HepG2 (cell line): ENCODE measurements around the gene NKAIN2.

Experiments
- FOXJ3 ChIP-seq: sonication (generic); formaldehyde crosslinking; IDR thresholded peaks from 2 replicates; pipeline ENCODE4 v1.4.0; 2020; ENCODE audit warnings: missing genetic modification reagents, mild to moderate bottlenecking, borderline replicate concordance
- NCOA2 ChIP-seq: sonication (generic); formaldehyde crosslinking; IDR thresholded peaks from 2 replicates; pipeline ENCODE4 v1.8.0; 2022; ENCODE audit warnings: inconsistent platforms
- TBP ChIP-seq: sonication (generic); formaldehyde crosslinking; IDR thresholded peaks from 2 replicates; pipeline ENCODE4 v1.5.0; 2020; ENCODE audit warnings: missing genetic modification reagents
- TOE1 ChIP-seq: sonication (generic); formaldehyde crosslinking; IDR thresholded peaks from 2 replicates; pipeline ENCODE4 v1.4.0; 2020; ENCODE audit warnings: mild to moderate bottlenecking, missing genetic modification reagents
- ZKSCAN1 ChIP-seq: fragments of 150-350 bp; IDR thresholded peaks from 2 replicates; pipeline ENCODE4 v1.6.1; 2014; ENCODE audit warnings: low read length
- ZNF549 ChIP-seq: sonication (generic); formaldehyde crosslinking; IDR thresholded peaks from 2 replicates; pipeline ENCODE4 v1.5.0; 2020; ENCODE audit warnings: missing genetic modification reagents
- ZNF614 ChIP-seq: IDR thresholded peaks from 2 replicates; pipeline ENCODE4 v1.6.1; 2018; ENCODE audit warnings: missing biosample characterization, missing genetic modification reagents, inconsistent platforms, borderline replicate concordance
- TF ChIP-seq, protein P1 (sequence below), 2 experiments: IDR thresholded peaks; 2 replicates each; pipeline ENCODE4 v1.6.1; 2011 to 2012; ENCODE audit warnings: low read length in 2 of 2, borderline replicate concordance in 1 of 2, low read depth in 1 of 2, mild to moderate bottlenecking in 1 of 2, moderate library complexity in 1 of 2
- TF ChIP-seq, protein P2 (sequence below): sonication (generic); formaldehyde crosslinking; IDR thresholded peaks from 2 replicates; pipeline ENCODE4 v1.8.1; 2023; ENCODE audit warnings: missing genetic modification reagents, inconsistent platforms, borderline replicate concordance

GRCh38 chr6:124798942-124799496, 995.4 kb downstream of the NKAIN2 start:
- no peak for TF ChIP-seq ZNF549 (CRISPR knock-in tag)
- TF ChIP-seq, protein P1, sequence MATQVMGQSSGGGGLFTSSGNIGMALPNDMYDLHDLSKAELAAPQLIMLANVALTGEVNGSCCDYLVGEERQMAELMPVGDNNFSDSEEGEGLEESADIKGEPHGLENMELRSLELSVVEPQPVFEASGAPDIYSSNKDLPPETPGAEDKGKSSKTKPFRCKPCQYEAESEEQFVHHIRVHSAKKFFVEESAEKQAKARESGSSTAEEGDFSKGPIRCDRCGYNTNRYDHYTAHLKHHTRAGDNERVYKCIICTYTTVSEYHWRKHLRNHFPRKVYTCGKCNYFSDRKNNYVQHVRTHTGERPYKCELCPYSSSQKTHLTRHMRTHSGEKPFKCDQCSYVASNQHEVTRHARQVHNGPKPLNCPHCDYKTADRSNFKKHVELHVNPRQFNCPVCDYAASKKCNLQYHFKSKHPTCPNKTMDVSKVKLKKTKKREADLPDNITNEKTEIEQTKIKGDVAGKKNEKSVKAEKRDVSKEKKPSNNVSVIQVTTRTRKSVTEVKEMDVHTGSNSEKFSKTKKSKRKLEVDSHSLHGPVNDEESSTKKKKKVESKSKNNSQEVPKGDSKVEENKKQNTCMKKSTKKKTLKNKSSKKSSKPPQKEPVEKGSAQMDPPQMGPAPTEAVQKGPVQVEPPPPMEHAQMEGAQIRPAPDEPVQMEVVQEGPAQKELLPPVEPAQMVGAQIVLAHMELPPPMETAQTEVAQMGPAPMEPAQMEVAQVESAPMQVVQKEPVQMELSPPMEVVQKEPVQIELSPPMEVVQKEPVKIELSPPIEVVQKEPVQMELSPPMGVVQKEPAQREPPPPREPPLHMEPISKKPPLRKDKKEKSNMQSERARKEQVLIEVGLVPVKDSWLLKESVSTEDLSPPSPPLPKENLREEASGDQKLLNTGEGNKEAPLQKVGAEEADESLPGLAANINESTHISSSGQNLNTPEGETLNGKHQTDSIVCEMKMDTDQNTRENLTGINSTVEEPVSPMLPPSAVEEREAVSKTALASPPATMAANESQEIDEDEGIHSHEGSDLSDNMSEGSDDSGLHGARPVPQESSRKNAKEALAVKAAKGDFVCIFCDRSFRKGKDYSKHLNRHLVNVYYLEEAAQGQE (IDR thresholded peaks at IDR 0.05; ENCODE audit: borderline replicate concordance in 1 of 2, low read depth in 1 of 2, low read length in 2 of 2): no peak
- no peak for TF ChIP-seq FOXJ3 (CRISPR knock-in tag)
- TF ChIP-seq ZNF614 (CRISPR knock-in tag): no peak
- no peak for TF ChIP-seq ZKSCAN1
- no peak for TF ChIP-seq TOE1 (CRISPR knock-in tag)
- TF ChIP-seq, protein P2, sequence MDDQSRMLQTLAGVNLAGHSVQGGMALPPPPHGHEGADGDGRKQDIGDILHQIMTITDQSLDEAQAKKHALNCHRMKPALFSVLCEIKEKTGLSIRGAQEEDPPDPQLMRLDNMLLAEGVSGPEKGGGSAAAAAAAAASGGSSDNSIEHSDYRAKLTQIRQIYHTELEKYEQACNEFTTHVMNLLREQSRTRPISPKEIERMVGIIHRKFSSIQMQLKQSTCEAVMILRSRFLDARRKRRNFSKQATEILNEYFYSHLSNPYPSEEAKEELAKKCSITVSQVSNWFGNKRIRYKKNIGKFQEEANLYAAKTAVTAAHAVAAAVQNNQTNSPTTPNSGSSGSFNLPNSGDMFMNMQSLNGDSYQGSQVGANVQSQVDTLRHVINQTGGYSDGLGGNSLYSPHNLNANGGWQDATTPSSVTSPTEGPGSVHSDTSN: no peak
- TF ChIP-seq TBP (CRISPR knock-in tag): no peak
- no peak for TF ChIP-seq NCOA2
